Left renal pelvis (tissue), 4 donors: ENCODE measurements around the gene JPT2. TPM values are rescaled to one million over a fixed set of nuclear protein-coding genes. Genes with fewer than 3 reads are reported as not detected.

ENCODE experiments used
- DNase-seq, 4 donors: peaks; one replicate each; pipeline ENCODE4 v3.0.0-alpha.2; 2013; ENCODE audit warnings: low read depth in 4 of 4, low spot score in 3 of 4
- polyA plus RNA-seq, 4 donors: library from polyadenylated mRNA; unstranded; fragments of 120-200 nt; gene quantifications; one replicate each; pipeline ENCODE4 v1.2.1, GENCODE V29; 2013; ENCODE audit not compliant: insufficient read length in 4 of 4

The JPT2 gene
- polyA plus RNA-seq: 10 to 100 TPM; 49.3 to 88.7 (median 87.9) TPM

- peak; percentile 90 to 93 (median 93) for DNase-seq
Observed at GRCh38 chr16:1677942-1678499, at the start of gene JPT2. JPT2 (plus strand) TSS chr16:1678279; CDS start chr16:1678313, 34 bp downstream.

GRCh38 chr16:1630450-1631213 lies 47.4 kb upstream of the JPT2 start:
- DNase-seq: no peak

GRCh38 chr16:1631230-1631629 lies 46.8 kb upstream of the JPT2 start:
- no peak for DNase-seq

GRCh38 chr16:1631931-1632637 lies 46.0 kb upstream of the JPT2 start:
- no peak for DNase-seq

GRCh38 chr16:1632638-1632970 lies 45.5 kb upstream of the JPT2 start:
- no peak for DNase-seq

GRCh38 chr16:1633310-1633709 lies 44.8 kb upstream of the JPT2 start:
- DNase-seq: no peak

- DNase-seq: no peak
Observed at GRCh38 chr16:1634541-1634940, 43.5 kb upstream of the JPT2 start.

- no peak for DNase-seq
Observed at GRCh38 chr16:1635070-1635469, 43.0 kb upstream of the JPT2 start.

GRCh38 chr16:1637526-1637925 lies 40.6 kb upstream of the JPT2 start:
- no peak for DNase-seq

- DNase-seq: no peak
Observed at GRCh38 chr16:1638757-1639156, 39.3 kb upstream of the JPT2 start.

- no peak for DNase-seq
Observed at GRCh38 chr16:1639282-1639681, 38.8 kb upstream of the JPT2 start.

GRCh38 chr16:1639860-1640259 lies 38.2 kb upstream of the JPT2 start:
- DNase-seq: no peak

GRCh38 chr16:1640261-1640941 lies 37.7 kb upstream of the JPT2 start:
- no peak for DNase-seq

GRCh38 chr16:1641261-1641660 lies 36.8 kb upstream of the JPT2 start:
- DNase-seq: no peak

- no peak for DNase-seq
Observed at GRCh38 chr16:1642148-1642547, 35.9 kb upstream of the JPT2 start.

GRCh38 chr16:1642753-1643152 lies 35.3 kb upstream of the JPT2 start:
- DNase-seq: no peak

- no peak for DNase-seq
Observed at GRCh38 chr16:1643521-1643920, 34.6 kb upstream of the JPT2 start.

GRCh38 chr16:1645914-1646525 lies 32.1 kb upstream of the JPT2 start:
- DNase-seq: no peak

- no peak for DNase-seq
Observed at GRCh38 chr16:1647856-1648255, 30.2 kb upstream of the JPT2 start.

- no peak for DNase-seq
Observed at GRCh38 chr16:1650131-1650530, 27.9 kb upstream of the JPT2 start.
